ENCODE measurements around the gene PAK1.
A peak's percentile ranks its signal among the peaks of the same experiment; 100 is the strongest.

PAK1 gene

DNA sequence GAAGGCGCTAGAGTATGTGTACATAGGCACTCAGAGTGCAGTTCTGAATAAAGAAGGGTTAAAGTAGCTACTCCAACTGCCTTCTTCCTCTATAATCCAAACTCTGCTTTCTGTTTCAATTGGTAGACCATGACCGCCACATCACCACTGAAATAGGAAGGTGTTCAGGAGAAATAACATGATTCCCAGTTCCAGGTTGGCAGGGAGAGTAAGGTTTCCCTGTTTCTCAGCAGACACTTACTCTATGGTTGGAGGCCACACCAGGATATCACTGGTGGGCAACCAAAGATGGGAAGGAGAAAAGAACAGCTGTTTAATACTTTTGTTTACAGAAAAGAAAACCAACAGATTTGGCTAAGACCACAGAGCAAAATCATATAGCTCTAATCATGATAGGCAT, 37.9 kb downstream of the PAK1 start:
- DNase-seq, result peak; percentile 50

DNA sequence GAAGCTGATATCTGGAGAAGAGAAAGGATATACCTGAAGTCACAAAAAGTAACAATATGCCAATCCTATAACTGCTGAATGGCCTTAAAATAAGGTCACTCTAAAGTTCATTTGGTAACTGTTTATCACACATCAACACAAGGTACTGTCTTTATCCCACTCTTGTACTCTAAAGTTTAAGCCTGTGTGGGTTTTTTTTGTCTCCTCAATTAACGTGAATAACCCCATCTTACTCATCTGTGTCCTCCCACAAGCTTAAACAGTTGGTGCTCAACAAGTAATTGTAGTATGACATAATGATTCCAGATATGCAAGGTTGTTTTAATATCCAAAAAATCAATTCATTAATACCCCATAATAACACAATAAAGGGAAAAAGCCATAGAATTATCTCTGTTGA, 42.1 kb downstream of the PAK1 start:
- DNase-seq, result no peak

DNA sequence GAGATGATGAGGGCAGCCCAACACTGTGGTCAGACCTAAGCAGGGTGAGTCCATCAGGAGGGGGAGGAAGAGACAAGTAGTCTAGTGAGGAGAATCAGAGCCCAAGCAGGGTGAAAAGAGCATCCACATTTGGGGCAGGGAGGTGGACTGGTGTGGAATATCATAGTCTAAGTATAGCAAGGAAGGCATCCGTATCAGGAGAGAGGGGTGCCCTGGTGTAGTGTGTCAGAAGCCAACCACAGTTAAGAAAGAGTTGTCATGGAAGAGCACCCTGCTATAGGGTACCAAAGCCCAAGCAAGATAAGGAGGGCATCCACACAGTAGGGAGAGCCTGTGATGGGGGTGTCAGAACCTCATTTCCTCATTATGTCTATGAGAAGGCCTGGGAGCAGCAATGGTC, 45.3 kb downstream of the PAK1 start:
- no peak for DNase-seq

- no peak for DNase-seq
Measured at GRCh38 chr11:77425346-77425745, 48.5 kb downstream of the PAK1 start.

DNA sequence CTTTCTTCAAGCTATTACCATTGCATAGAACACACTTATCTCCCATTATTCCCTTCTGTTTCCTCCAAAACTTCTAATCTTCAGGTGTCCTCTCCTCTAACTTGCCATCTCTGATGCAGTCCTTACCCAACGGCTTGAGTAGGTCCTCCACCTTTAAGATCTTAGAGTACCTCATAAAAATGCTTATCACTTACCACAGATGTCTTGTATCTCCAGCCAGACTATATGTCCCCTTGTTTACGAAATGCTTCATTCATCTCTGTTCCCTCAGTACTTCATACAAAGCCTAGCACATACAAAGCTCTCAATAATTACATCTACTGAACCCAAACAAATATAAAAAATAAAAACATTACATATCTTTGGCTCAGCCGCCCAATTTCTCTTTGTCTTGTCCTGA, 49.2 kb downstream of the PAK1 start:
- no peak for DNase-seq

- no peak for DNase-seq
Measured at GRCh38 chr11:77423624-77424023, 50.3 kb downstream of the PAK1 start.

GRCh38 chr11:77422687-77423086, 51.2 kb downstream of the PAK1 start:
- DNase-seq, result no peak

- DNase-seq, result no peak
Measured at GRCh38 chr11:77421041-77421723, 52.7 kb downstream of the PAK1 start.

DNA sequence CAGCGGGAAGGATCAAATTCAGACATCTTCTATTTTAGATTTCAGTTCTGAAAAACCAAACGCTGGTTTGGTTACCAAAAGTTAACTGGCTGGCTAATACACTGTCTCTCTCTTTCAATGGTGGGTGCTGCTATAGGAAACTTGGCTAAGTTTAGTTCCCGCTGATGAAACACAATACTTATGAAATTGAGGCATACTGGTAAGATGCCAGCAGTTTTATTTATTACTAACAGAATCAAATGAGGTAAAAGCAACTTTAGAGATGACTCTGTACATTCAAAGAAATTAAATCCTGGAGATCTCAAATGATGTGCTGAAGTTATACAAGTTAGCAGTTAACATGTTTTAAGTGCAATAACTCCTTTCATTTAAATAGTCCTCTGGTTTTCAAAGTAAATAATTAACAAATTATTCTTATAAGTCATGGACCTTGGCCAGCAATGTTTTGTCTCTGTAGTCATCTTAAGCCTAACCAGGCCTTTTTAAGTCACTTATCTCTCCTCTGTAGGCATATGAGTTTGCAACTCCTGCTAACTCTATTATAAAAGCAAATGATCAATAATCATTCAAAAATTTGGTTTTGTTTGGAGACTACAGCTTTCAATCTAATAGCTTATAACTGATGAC, 54.8 kb downstream of the PAK1 start:
- peak; percentile 60 for DNase-seq

GRCh38 chr11:77418155-77418970, 55.5 kb downstream of the PAK1 start:
- DNase-seq, result peak; percentile 74

DNA sequence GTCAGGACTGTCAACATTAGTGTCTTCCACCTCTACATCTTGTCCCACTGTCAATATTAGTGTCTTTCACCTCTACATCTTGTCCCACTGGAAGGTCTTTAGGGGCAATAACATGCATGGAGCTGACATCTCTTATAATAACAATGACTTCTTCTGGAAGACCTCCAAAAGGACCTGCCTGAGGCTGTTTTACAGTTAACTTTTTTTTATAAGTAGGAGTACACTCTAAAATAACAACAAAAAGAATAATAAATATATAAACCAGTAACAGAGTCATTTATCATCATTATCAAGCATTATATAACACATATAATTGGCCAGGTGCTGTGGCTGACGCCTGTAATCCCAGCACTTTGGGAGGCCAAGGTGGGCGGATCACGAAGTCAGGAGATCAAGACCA, 57.5 kb downstream of the PAK1 start:
- no peak for DNase-seq

- no peak for DNase-seq
Measured at GRCh38 chr11:77413850-77414460, 59.9 kb downstream of the PAK1 start.

DNA sequence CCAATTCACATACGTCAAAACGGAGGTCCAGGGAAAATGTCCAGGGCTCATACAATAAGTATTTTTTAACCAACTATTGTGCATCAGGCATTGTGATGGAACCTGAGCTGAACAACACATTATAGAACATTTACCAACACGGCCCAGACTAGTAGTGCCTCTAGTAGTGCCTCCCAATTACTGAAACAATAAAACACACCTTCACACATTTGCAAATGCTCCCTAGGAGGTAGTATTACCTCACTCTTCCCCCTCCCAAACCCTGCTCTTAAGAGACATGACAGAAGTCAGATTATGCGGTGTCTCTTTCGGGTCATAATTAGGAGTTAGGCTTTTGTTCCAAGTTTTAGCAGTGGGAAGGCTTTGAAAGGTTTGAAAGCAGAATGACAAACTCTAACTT, 61.1 kb downstream of the PAK1 start:
- DNase-seq, result no peak

DNA sequence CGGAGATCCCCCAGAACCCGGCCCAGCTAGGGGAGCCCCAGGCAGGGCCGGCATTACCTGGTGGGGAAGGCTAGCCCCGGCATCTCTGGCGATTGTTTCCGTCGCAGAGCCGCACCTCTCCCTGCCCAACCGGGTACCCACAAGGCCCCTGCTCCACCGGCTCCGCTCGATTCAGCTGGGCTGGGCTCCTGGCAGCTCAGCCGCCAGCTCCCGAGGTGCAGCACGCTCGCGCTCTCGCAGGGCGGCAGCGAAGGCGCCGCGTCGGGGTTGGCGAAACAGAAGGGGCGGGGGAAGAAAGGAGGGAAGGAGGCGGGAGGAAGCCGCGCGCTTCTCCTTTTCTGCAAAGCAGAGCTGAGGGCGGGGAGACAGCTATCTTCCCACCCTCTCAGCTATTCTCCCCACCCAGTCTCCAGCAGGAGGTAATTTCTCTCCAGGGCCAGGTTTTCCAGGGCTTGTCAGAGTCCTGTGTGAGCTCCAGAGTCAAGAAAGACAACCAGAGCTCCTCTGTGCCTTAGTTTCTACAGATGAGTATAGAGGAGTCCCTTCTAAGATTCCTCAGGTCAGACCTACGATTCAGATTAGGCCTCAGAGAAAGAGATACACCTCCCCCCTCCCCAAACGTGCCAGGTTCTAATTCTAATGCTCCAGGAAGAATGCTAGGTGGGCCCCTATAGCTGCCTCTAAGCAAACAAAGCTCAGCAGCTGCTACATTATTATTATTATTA, 62.0 kb downstream of the PAK1 start:
- peak; percentile 86 for DNase-seq

- peak; percentile 52 for DNase-seq
Measured at GRCh38 chr11:77411137-77411707, 62.7 kb downstream of the PAK1 start.

- DNase-seq, result peak; percentile 29
Measured at GRCh38 chr11:77410076-77410827, 63.6 kb downstream of the PAK1 start.

DNA sequence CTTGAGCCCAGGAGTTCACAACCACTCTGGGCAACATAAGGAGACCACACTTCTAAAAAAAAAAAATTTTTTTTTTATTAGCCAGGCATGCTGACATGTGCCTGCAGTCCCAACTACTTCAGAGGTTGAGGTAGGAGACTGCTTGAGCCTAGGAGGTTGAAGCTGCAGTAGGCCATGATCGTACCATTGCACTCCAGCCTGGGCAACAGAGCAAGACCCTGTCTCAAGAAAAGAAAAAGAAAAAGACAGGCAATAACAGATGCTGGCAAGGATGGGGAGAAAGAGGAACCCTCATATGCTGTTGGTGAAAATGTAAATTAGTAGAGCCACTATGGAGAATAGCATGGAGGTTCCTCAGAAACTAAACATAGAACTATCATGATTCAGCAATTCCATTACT, 64.8 kb downstream of the PAK1 start:
- DNase-seq, result peak; percentile 30

- peak; percentile 19 for DNase-seq
Measured at GRCh38 chr11:77407613-77408012, 66.3 kb downstream of the PAK1 start.

DNA sequence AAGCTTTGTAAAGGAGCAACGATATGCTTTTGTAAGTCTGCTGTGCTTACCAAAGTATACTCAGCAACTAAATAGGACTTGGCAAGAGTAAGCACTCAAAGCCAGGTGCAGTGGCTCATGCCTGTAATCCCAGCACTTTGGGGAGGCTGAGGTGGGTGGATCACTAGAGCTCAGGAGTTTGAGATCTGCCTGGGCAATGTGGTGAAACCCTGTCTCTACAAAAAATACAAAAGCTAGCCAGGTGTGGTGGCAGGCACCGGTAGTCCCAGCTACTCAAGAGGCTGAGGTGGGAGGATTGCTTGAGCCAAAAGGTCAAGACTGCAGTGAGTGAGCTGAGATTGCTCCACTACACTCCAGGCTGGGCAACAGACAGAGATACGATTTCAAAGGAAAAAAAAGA, 67.5 kb downstream of the PAK1 start:
- no peak for DNase-seq

DNA sequence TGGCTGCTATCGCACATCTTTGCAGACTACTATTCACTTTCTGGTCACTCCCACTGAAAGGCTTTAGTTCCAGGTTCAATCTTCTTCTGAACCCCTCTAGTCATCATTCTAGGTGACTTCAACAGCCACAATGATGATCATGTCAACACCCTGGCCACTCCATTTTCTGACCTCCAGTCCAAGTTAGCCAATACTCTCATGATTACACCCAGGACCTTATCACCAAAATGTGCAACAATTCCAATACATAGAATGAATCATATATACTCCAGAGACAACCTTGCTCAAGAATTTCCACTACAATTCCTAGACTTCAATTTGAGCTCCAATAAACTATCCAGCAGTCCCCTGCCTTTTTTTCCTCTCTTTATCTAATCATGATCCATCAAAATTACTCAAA, 70.7 kb downstream of the PAK1 start:
- DNase-seq, result peak; percentile 40

- DNase-seq, result no peak
Measured at GRCh38 chr11:77402218-77402556, 71.7 kb downstream of the PAK1 start.
